K562 (cell line): ENCODE data around the gene ABR. TPM values are rescaled to one million over a fixed set of nuclear protein-coding genes. Genes with fewer than 3 reads are reported as not detected.
A peak's percentile ranks its signal among the peaks of the same experiment; 100 is the strongest.

ENCODE experiments used
- CCNT2 ChIP-seq: IDR thresholded peaks from 2 replicates; pipeline ENCODE4 v1.6.1; 2011; ENCODE audit warnings: borderline replicate concordance, low read depth, mild to moderate bottlenecking, moderate library complexity, mixed read lengths, low read length; ENCODE audit not compliant: insufficient read length; ENCODE audit errors: extremely low read depth
- CREBBP ChIP-seq: IDR thresholded peaks from one replicate; pipeline ENCODE4 v1.6.1; 2012; ENCODE audit warnings: low read depth, mild to moderate bottlenecking, control low read depth, inconsistent platforms, low read length
- DPF2 ChIP-seq: fragments of 450-650 bp; IDR thresholded peaks from 2 replicates; pipeline ENCODE4 v1.6.1; 2016
- E2F6 ChIP-seq, 2 experiments: IDR thresholded peaks; 2 replicates each; pipeline ENCODE4 v1.6.1; 2011; ENCODE audit warnings: borderline replicate concordance in 1 of 2, control low read depth in 1 of 2, low read depth in 1 of 2, low read length in 1 of 2, mild to moderate bottlenecking in 1 of 2, mixed read lengths in 1 of 2, moderate library complexity in 1 of 2; ENCODE audit not compliant: insufficient read depth in 1 of 2, insufficient read length in 1 of 2, poor library complexity in 1 of 2, severe bottlenecking in 1 of 2; ENCODE audit errors: extremely low read depth in 1 of 2
- EP300 ChIP-seq: IDR thresholded peaks from 2 replicates; pipeline ENCODE4 v1.6.1; 2012; ENCODE audit warnings: low read length, improper control_type of control experiment
- IFI16 ChIP-seq: fragments of 250-450 bp; sonication (Bioruptor Pico); IDR thresholded peaks from 2 replicates; pipeline ENCODE4 v2.1.2; 2022; ENCODE audit warnings: mild to moderate bottlenecking, inconsistent platforms
- KDM5B ChIP-seq: fragments of 200-600 bp; sonication (generic); IDR thresholded peaks from 2 replicates; pipeline ENCODE4 v1.6.1; 2012; ENCODE audit warnings: low read depth, mild to moderate bottlenecking, moderate library complexity, low read length, control low read depth, inconsistent platforms; ENCODE audit not compliant: insufficient replicate concordance
- RAD51 ChIP-seq: fragments of 450-650 bp; IDR thresholded peaks from 2 replicates; pipeline ENCODE4 v1.7.1; 2016; ENCODE audit warnings: low read depth, mild to moderate bottlenecking, borderline replicate concordance
- RREB1 ChIP-seq: fragments of 250-450 bp; sonication (Bioruptor Pico); IDR thresholded peaks from 2 replicates; pipeline ENCODE4 v1.4.0; 2020
- RUNX1 ChIP-seq: sonication (generic); IDR thresholded peaks from 2 replicates; pipeline ENCODE4 v1.6.1; 2016; ENCODE audit warnings: antibody characterized with exemption, low read depth
- SRSF1 ChIP-seq: fragments of 200-400 bp; formaldehyde crosslinking; IDR thresholded peaks from 2 replicates; pipeline ENCODE4 v1.6.1; 2017; ENCODE audit warnings: mild to moderate bottlenecking, low read depth, low read length, moderate library complexity
- ZNF282 ChIP-seq: sonication (generic); formaldehyde crosslinking; IDR thresholded peaks from 2 replicates; pipeline ENCODE4 v1.8.1; 2023; ENCODE audit warnings: missing genetic modification reagents
- ZNF398 ChIP-seq: fragments of 250-450 bp; sonication (Bioruptor Pico); IDR thresholded peaks from 2 replicates; pipeline ENCODE4 v1.8.0; 2021; ENCODE audit warnings: moderate library complexity, mild to moderate bottlenecking, inconsistent platforms
- ZNF778 ChIP-seq: fragments of 450-650 bp; formaldehyde crosslinking; IDR thresholded peaks from 2 replicates; pipeline ENCODE4 v1.4.0; 2020; ENCODE audit warnings: mild to moderate bottlenecking, moderate library complexity
- polyA plus RNA-seq, 8 experiments: library from polyadenylated mRNA; depleted of rRNA in 4 of 8; stranded (reverse) in 5 of 8; unstranded in 3 of 8; fragments of >200 nt; fragmentation: Nextera tagmentation in 2 of 8; fragmentation: Illumina TruSeq in 1 of 8; extraction: Ambion mirVana in 2 of 8; extraction: Trizol in 1 of 8; gene quantifications; 2 replicates each; pipeline versions ENCODE4 v1.2.1 to v1.2.3, GENCODE V29; 2011 to 2014; ENCODE audit warnings: inconsistent platforms in 1 of 8, missing spikeins in 1 of 8
- total RNA-seq, 7 experiments: library from RNA; depleted of rRNA in 6 of 7; stranded (reverse); fragments of >200 nt in 6 of 7; fragmentation: Illumina TruSeq in 2 of 7; extraction: Trizol in 2 of 7; gene quantifications; 2 replicates each; pipeline versions ENCODE4 v1.2.1 to v1.2.3, GENCODE V29; 2011 to 2021; ENCODE audit warnings: low replicate concordance in 1 of 7
- TF ChIP-seq, protein P1 (sequence below): fragments of 450-650 bp; formaldehyde crosslinking; IDR thresholded peaks from 2 replicates; pipeline ENCODE4 v1.4.0; 2020; ENCODE audit warnings: mild to moderate bottlenecking, mixed read lengths

ABR gene
- total and polyA plus RNA-seq, 9 of the 15 experiments (the other 6 are each of a cell fraction or from before 2014, with no cell fraction given), result 0.07 to 1.6 (median 0.37) TPM; not detected in 1

DNA sequence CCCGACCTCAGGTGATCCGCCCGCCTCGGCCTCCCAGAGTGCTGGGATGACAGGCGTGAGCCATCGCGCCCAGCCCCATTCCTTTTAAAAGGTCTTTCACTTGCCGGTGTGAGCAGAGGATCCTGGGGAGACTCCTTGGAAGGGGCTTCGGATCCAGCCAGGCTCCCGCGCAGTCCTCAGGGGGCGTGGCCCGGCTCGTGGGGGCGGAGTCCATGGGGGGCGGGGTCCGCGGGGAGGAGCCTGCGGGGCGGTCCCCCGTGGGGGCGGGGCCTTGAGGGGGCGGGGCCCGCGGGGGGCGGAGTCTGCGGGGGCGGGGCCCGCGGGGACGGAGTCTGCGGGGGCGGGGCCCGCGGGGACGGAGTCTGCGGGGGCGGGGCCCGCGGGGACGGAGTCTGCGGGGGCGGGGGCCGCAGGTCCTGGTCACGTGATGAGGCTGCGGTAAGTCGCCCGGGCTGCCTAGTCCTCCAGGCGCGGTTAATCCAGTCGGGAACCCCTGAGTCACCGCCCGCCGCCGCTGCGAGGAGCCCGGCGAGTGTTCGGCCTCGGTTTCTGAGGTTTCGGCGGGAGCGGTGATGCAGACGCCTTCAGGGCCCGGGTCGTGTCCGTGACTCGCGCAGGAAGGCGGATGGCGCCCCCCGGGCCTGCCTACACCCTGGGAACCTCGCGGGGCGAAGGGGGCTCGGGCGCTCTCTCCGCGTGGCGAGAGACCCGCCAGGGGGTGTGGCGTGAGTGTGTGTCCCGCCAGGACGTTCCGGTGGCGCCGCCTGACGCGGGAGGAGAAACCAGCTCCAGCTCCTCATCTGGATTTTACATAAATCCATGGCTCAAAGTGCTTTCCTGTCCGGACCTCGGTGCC lies 23.6 kb upstream of the ABR start (continued):
- TF ChIP-seq E2F6 (IDR thresholded peaks at IDR 0.05; ENCODE audit: borderline replicate concordance in 1 of 2, extremely low read depth in 1 of 2, insufficient read depth in 1 of 2, insufficient read length in 1 of 2, low read depth in 1 of 2, low read length in 1 of 2, poor library complexity in 1 of 2, severe bottlenecking in 1 of 2), result peak in 1 of 2 experiments; percentile 25
- TF ChIP-seq SRSF1, result no peak
- TF ChIP-seq DPF2, result no peak
- TF ChIP-seq CCNT2, result no peak
- TF ChIP-seq KDM5B, result no peak
- TF ChIP-seq RREB1 (CRISPR knock-in tag), result no peak
- no peak for TF ChIP-seq ZNF398 (CRISPR knock-in tag)
- no peak for TF ChIP-seq IFI16 (CRISPR knock-in tag)
- TF ChIP-seq, protein P1, sequence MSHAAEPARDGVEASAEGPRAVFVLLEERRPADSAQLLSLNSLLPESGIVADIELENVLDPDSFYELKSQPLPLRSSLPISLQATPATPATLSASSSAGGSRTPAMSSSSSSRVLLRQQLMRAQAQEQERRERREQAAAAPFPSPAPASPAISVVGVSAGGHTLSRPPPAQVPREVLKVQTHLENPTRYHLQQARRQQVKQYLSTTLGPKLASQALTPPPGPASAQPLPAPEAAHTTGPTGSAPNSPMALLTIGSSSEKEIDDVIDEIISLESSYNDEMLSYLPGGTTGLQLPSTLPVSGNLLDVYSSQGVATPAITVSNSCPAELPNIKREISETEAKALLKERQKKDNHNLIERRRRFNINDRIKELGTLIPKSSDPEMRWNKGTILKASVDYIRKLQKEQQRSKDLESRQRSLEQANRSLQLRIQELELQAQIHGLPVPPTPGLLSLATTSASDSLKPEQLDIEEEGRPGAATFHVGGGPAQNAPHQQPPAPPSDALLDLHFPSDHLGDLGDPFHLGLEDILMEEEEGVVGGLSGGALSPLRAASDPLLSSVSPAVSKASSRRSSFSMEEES (CRISPR knock-in tag), result peak; percentile 76
- TF ChIP-seq RUNX1, result no peak
- TF ChIP-seq EP300, result no peak
- no peak for TF ChIP-seq CREBBP
- TF ChIP-seq ZNF282 (CRISPR knock-in tag), result no peak
- TF ChIP-seq ZNF778 (CRISPR knock-in tag), result no peak
- TF ChIP-seq RAD51, result peak; percentile 78
